Neural progenitor cell (in vitro differentiated cells): Measurements from ENCODE around the gene GSDME. TPM values are rescaled to one million over a fixed set of nuclear protein-coding genes. Genes with fewer than 3 reads are reported as not detected.

Experiments used
- DNase-seq: peaks from one replicate; pipeline ENCODE4 v3.0.0-alpha.2; 2016; ENCODE audit warnings: low spot score
- H2AFZ ChIP-seq: fragments of 200-600 bp; sonication (generic); replicated peaks from 2 replicates; pipeline ENCODE4 v1.6.1; 2016; ENCODE audit warnings: antibody characterized with exemption
- H3F3A ChIP-seq: fragments of 200-600 bp; sonication (generic); 2 replicates; pipeline ENCODE4 v1.6.1; 2016; ENCODE audit warnings: antibody characterized with exemption, low read depth
- H3K27ac ChIP-seq: fragments of 200-600 bp; sonication (generic); 2 replicates; pipeline ENCODE4 v1.5.1; 2016; ENCODE audit warnings: mild to moderate bottlenecking
- H3K27me3 ChIP-seq: fragments of 200-600 bp; sonication (generic); 2 replicates; pipeline ENCODE4 v1.6.1; 2016; ENCODE audit warnings: mild to moderate bottlenecking, moderate library complexity
- H3K36me3 ChIP-seq: fragments of 200-600 bp; sonication (generic); 2 replicates; pipeline ENCODE4 v1.5.1; 2016
- H3K4me1 ChIP-seq: fragments of 200-600 bp; sonication (generic); 2 replicates; pipeline ENCODE4 v1.6.1; 2016; ENCODE audit warnings: mixed run types
- H3K4me2 ChIP-seq: fragments of 200-600 bp; sonication (generic); 2 replicates; pipeline ENCODE4 v1.6.1; 2016
- H3K4me3 ChIP-seq: fragments of 200-600 bp; sonication (generic); 2 replicates; pipeline ENCODE4 v1.5.1; 2016
- H3K79me2 ChIP-seq: fragments of 200-600 bp; sonication (generic); 2 replicates; pipeline ENCODE4 v1.6.1; 2016; ENCODE audit warnings: low read depth
- H3K9ac ChIP-seq: fragments of 200-600 bp; sonication (generic); 2 replicates; pipeline ENCODE4 v1.6.1; 2016
- H3K9me3 ChIP-seq: fragments of 200-600 bp; sonication (generic); 2 replicates; pipeline ENCODE4 v1.5.1; 2016; ENCODE audit warnings: low read depth
- H4K20me1 ChIP-seq: fragments of 200-600 bp; sonication (generic); 2 replicates; pipeline ENCODE4 v1.6.1; 2016; ENCODE audit warnings: low read depth
- H3K27ac Mint-ChIP-seq: 3 replicates; pipeline ENCODE4 v1.8.0; 2021; ENCODE audit warnings: mixed read lengths
- H3K27me3 Mint-ChIP-seq: 2 replicates; pipeline ENCODE4 v1.8.0; 2022; ENCODE audit warnings: low read depth, mild to moderate bottlenecking, inconsistent platforms, moderate library complexity, mixed read lengths; ENCODE audit not compliant: insufficient read depth
- H3K36me3 Mint-ChIP-seq: 3 replicates; pipeline ENCODE4 v1.8.0; 2021; ENCODE audit warnings: mixed read lengths
- H3K4me1 Mint-ChIP-seq: 3 replicates; pipeline ENCODE4 v1.8.0; 2021; ENCODE audit warnings: mixed read lengths
- H3K4me3 Mint-ChIP-seq: 3 replicates; pipeline ENCODE4 v1.8.0; 2021; ENCODE audit warnings: mild to moderate bottlenecking, moderate library complexity, mixed read lengths
- H3K9me3 Mint-ChIP-seq: 3 replicates; pipeline ENCODE4 v1.8.0; 2020; ENCODE audit warnings: mixed read lengths
- CTCF ChIP-seq: fragments of 200-600 bp; sonication (generic); IDR thresholded peaks from 2 replicates; pipeline ENCODE4 v1.5.1; 2017; ENCODE audit warnings: antibody characterized with exemption, mild to moderate bottlenecking
- EZH2 ChIP-seq: fragments of 200-600 bp; sonication (generic); IDR thresholded peaks from 2 replicates; pipeline ENCODE4 v1.6.1; 2017; ENCODE audit warnings: antibody characterized with exemption, mild to moderate bottlenecking, moderate library complexity
- EZH2phosphoT487 ChIP-seq: fragments of 200-600 bp; sonication (generic); IDR thresholded peaks from 2 replicates; pipeline ENCODE4 v1.6.1; 2017; ENCODE audit warnings: antibody characterized with exemption
- total RNA-seq: library from RNA; depleted of rRNA; stranded (reverse); fragments of >200 nt; gene quantifications from 2 replicates; pipeline ENCODE4 v1.2.3, GENCODE V29; 2015; ENCODE audit warnings: low replicate concordance

GSDME gene
- total RNA-seq, 1 donor from 2014 or later, result 15.5 TPM

- no peak overlapping the region for H3K4me3 ChIP-seq
- H3K4me1 ChIP-seq, result peaks cover 7% of the 10 kb centered on the region
- Mint-ChIP-seq H3K4me1 (peaks cover 4% of the 10 kb centered on the region), H3K36me3 (no peaks in the 10 kb centered on the region), H3K4me3 (no peak overlapping the region), H3K9me3 (no peaks in the 10 kb centered on the region), H3K27ac (no peak overlapping the region), H3K27me3 (peaks cover 6% of the 10 kb centered on the region)
- no peak overlapping the region for H3K27ac ChIP-seq
- DNase-seq, result no peak
- TF ChIP-seq CTCF (no peak), EZH2 (no peak), EZH2phosphoT487 (no peak)
- no peak overlapping the region for H2AFZ ChIP-seq
- H4K20me1 ChIP-seq, result no peaks in the 10 kb centered on the region
- H3K9me3 ChIP-seq, result no peaks in the 10 kb centered on the region
- H3F3A ChIP-seq, result no peaks in the 10 kb centered on the region
- no peaks in the 10 kb centered on the region for H3K36me3 ChIP-seq
- H3K79me2 ChIP-seq, result no peaks in the 10 kb centered on the region
- peaks cover 16% of the 10 kb centered on the region for H3K27me3 ChIP-seq
- H3K4me2 ChIP-seq, result no peak overlapping the region
- no peak overlapping the region for H3K9ac ChIP-seq
Observed at GRCh38 chr7:24752073-24752800, 5.0 kb downstream of the GSDME start.

- peaks cover 2% of the 10 kb centered on the region for H3K27me3 Mint-ChIP-seq
- no peak for DNase-seq
Observed at GRCh38 chr7:24751484-24751883, 5.8 kb downstream of the GSDME start.

GRCh38 chr7:24750441-24751055, 6.7 kb downstream of the GSDME start:
- Histone ChIP-seq H3K27ac (no peak overlapping the region), H3K9me3 (no peaks in the 10 kb centered on the region), H3K9ac (no peak overlapping the region), H4K20me1 (no peaks in the 10 kb centered on the region), H3K79me2 (no peaks in the 10 kb centered on the region), H3K27me3 (peaks cover 4% of the 10 kb centered on the region), H2AFZ (no peak overlapping the region), H3K4me1 (peaks cover 7% of the 10 kb centered on the region), H3K4me3 (no peak overlapping the region), H3K4me2 (no peak overlapping the region), H3F3A (no peaks in the 10 kb centered on the region), H3K36me3 (no peaks in the 10 kb centered on the region)
- DNase-seq, result no peak
- H3K4me1 Mint-ChIP-seq, result no peaks in the 10 kb centered on the region
- no peaks in the 10 kb centered on the region for H3K9me3 Mint-ChIP-seq
- no peaks in the 10 kb centered on the region for H3K36me3 Mint-ChIP-seq
- TF ChIP-seq EZH2 (no peak), CTCF (no peak), EZH2phosphoT487 (no peak)
- H3K4me3 Mint-ChIP-seq, result no peak overlapping the region
- H3K27ac Mint-ChIP-seq, result no peak overlapping the region
- peaks cover 2% of the 10 kb centered on the region for H3K27me3 Mint-ChIP-seq

More at GRCh38 chr7:24751484-24751883, 5.8 kb downstream of the GSDME start:
- no peaks in the 10 kb centered on the region for H3K9me3 ChIP-seq
- no peak overlapping the region for H3K9ac ChIP-seq
- H3K27ac ChIP-seq, result no peak overlapping the region
- H4K20me1 ChIP-seq, result no peaks in the 10 kb centered on the region
- Mint-ChIP-seq H3K27ac (no peak overlapping the region), H3K4me3 (no peak overlapping the region), H3K4me1 (peaks cover 3% of the 10 kb centered on the region), H3K9me3 (no peaks in the 10 kb centered on the region), H3K36me3 (no peaks in the 10 kb centered on the region)
- H3K27me3 ChIP-seq, result peaks cover 13% of the 10 kb centered on the region
- TF ChIP-seq EZH2phosphoT487, result no peak
- no peak for TF ChIP-seq CTCF
- TF ChIP-seq EZH2, result no peak
- H3K79me2 ChIP-seq, result no peaks in the 10 kb centered on the region
- no peak overlapping the region for H3K4me2 ChIP-seq
- H3K36me3 ChIP-seq, result no peaks in the 10 kb centered on the region
- no peak overlapping the region for H2AFZ ChIP-seq
- no peaks in the 10 kb centered on the region for H3F3A ChIP-seq
- H3K4me1 ChIP-seq, result peaks cover 7% of the 10 kb centered on the region
- no peak overlapping the region for H3K4me3 ChIP-seq
